Astrocyte of the cerebellum (primary cell): ENCODE results near the gene ZNF155.
A peak's percentile ranks its signal among the peaks of the same experiment; 100 is the strongest.

Source experiments
- DNase-seq: peaks from one replicate; pipeline ENCODE4 v3.0.0-alpha.2; 2011; ENCODE audit warnings: low read depth
- H3K4me3 ChIP-seq: 2 replicates; pipeline ENCODE4 v1.5.1; 2011; ENCODE audit warnings: mild to moderate bottlenecking, low read depth, low read length, moderate library complexity
- in situ Hi-C: cut with HindIII; loops from 2 replicates; pipeline ENCODE4 v1.10.0; 2017; ENCODE audit warnings: low sequenced_read_pairs
- TF ChIP-seq, protein P1 (sequence below): IDR thresholded peaks from 2 replicates; pipeline ENCODE4 v1.5.1; 2012; ENCODE audit warnings: low read length, low read depth, moderate library complexity, mild to moderate bottlenecking; ENCODE audit errors: missing control alignments

Gene ZNF155

DNA sequence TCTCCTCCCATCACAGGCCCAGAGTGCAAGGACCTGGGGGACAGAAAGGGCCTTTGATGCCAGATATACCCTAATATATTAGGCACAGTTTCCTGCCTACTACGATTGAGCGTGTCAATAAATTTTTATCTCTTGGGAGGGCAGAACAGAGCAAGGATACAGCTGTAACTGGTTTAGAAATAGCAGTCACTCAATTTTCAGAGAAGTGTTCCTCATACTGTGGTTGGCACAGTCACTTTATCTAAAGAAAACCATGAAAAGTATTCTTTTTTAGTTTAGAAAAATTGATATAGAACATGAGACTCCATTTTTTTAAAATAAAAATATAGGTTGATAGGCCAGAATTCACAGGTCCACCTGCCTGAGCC is 460 bp upstream of the ZNF155 start:
- H3K4me3 ChIP-seq, result peak overlapping the region; percentile 70
- DNase-seq, result no peak
- TF ChIP-seq, protein P1, sequence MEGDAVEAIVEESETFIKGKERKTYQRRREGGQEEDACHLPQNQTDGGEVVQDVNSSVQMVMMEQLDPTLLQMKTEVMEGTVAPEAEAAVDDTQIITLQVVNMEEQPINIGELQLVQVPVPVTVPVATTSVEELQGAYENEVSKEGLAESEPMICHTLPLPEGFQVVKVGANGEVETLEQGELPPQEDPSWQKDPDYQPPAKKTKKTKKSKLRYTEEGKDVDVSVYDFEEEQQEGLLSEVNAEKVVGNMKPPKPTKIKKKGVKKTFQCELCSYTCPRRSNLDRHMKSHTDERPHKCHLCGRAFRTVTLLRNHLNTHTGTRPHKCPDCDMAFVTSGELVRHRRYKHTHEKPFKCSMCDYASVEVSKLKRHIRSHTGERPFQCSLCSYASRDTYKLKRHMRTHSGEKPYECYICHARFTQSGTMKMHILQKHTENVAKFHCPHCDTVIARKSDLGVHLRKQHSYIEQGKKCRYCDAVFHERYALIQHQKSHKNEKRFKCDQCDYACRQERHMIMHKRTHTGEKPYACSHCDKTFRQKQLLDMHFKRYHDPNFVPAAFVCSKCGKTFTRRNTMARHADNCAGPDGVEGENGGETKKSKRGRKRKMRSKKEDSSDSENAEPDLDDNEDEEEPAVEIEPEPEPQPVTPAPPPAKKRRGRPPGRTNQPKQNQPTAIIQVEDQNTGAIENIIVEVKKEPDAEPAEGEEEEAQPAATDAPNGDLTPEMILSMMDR, result no peak
- in situ Hi-C loops, result no loop called here

DNA sequence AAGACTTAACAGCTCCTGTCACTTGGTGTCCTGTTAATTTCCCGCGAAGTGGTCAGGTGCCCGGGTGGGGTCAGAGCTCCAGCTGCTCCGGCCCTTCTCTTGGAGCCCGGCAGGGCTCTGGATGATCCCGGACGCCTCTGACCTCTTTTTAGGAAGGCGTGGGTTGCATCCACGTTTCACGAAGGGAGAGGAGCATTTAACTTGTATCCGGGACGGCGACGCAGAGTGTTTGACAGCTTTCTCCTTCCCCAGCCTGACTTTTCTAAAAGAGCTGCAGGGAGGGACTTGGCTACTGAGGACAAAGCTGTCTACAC is 656 bp downstream of the ZNF155 start:
- DNase-seq, result no peak
- in situ Hi-C loops, result no loop called here
- H3K4me3 ChIP-seq, result peak overlapping the region; percentile 70
- TF ChIP-seq, protein P1, result no peak

DNA sequence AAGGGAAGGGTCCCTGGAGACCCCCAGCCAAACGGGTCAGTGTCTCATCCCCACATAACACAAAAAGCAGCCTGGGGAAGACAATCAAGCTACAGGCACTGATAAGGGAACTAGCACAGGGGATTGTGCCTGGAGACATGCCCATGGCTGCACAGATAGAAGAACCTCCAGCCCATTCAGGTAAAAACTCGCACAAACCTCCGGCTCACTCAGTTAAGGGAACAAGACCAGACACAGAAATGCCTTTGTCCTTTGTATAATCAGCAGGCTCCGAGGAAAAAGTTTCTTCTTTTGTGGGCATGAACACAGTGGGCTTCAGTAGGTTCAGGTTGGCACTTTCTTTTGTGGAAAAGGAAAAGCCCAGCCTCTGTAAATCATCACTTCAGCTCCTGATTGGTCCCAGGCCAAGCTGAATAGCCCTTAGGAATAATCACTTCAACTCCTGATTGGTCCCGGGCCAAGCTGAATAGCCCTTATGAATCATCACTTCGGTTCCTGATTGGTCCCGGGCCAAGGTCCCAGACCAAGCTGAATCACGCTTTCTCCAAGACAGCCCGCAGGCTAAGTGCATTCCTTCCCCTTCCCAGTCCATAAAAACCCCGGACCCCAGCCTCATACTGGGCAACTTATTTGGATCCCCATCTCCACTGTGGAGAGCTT is 13.8 kb downstream of the ZNF155 start:
- TF ChIP-seq, protein P1, result no peak
- H3K4me3 ChIP-seq, result no peak overlapping the region
- no peak for DNase-seq
- in situ Hi-C loops, result no loop called here

DNA sequence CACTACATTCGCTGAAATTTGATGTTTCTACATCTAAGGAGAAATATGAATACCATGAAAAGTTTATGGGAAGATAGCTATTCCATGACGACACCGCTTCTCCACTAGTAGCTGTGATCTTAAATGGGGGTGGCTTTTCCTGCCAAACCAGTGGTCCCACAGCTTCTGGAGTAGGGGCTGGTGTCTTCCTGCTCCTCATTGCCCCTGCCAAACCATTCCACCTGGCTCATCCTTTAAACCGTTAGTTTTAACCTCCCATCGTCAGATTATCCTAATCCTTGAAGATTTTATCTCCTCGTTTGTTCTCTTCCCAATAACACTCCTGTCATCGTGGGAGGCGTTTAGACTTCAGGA is 18.2 kb downstream of the ZNF155 start:
- no peak for DNase-seq
- H3K4me3 ChIP-seq, result peak overlapping the region; percentile 94
- TF ChIP-seq, protein P1, result no peak
- in situ Hi-C loops, result no loop called here

DNA sequence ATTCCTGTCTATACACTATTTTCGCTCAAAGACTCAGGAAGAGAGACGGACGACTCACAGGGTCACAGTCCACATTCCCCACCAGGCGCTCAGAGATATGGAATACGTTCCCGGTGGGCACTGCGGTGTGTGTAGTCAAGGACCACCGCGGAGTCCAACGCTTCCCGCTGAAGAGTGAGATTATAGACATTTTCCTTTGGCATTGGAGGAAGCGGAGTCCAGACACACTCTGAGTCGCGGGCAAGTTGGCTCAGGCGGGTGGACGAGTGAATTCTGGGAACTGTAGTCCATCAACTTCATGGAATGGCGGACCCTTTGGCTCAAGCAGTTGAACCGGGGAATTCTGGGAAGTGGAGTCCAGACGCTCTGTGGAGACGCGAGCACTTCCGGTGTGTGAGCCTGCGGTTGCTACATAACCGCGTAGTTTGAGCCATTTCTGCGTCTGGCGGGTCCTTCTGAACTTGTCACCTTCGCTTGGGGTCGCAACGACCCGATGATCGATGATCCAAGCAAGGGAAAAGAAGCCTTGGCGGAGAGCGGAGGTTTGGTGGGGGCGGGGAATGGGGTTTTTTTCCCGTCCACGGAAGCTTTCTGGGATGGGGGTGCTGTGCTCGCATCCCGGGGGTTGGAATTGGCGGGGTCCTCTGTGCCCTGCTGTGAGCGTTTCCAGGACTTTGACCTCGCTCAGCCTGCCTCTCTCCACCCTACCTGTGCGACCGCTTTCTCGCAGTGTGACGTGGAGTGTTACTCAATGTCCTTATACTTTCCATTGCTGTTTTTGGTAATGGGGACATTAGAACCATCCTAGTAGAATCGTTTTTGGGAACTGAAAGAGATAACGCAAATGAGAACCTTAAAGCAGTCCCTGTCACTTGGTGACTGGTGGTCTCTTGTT is 18.8 kb downstream of the ZNF155 start, which contains the start of gene ZNF230:
Gene ZNF230, plus strand, starts transcription at position 392 of the 895 bp plus-strand sequence. CDS start 4,122 bp downstream, outside the sequence.
- in situ Hi-C loops, result no loop called here
- peak within 1 kb of the TSS; percentile 94 for H3K4me3 ChIP-seq
- TF ChIP-seq, protein P1, result no peak
- peak; percentile 91 for DNase-seq

DNA sequence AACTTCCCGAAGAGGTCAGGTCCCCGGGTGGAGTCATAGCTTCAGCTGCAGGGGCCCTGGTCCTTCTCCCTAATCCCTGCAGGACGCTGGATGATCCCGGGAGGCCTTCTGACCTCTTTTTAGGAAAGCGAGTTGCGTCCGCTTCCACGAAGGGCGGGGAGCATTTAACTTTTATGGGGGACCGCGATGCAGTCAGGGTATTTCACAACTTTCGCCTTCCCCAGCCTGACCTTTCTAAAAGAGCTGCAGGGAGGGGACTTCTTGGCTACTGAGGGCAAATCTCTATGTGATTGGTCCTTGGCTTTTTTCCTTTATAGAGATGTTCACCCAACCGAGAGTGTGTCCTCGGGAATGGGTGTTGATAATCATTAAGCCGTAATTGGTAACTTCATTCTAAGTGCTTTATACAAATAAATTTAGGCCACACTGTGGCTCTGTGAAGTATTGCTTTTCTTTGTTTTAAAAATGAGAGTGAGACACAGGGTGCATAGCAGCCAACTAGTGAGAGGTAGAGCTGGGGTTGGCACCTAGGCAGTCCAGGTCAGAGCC is 19.5 kb downstream of the ZNF155 start:
- peak overlapping the region; percentile 94 for H3K4me3 ChIP-seq
- in situ Hi-C loops, result no loop called here
- no peak for DNase-seq
- TF ChIP-seq, protein P1, result no peak
